Endothelial cell of umbilical vein (primary cell): Measurements from ENCODE around the gene IRF5. TPM values are rescaled to one million over a fixed set of nuclear protein-coding genes. Genes with fewer than 3 reads are reported as not detected.

Experiments
- BruUV-seq: library from RNA; stranded (reverse); fragments of 400-500 nt; replicated peaks from 2 replicates; lab custom pipeline; 2021; lab: Mats Ljungman, UMichigan
- CTCF ChIA-PET: fragments of 300-600, 350-600 bp; sonication (Branson Sonifier 250); formaldehyde crosslinking; loops from one replicate; lab custom pipeline; 2021; ENCODE audit warnings: antibody characterized with exemption, inconsistent platforms; lab: Charles Lee
- POLR2A ChIA-PET: fragments of 300-600, 350-600 bp; sonication (Branson Sonifier 250); formaldehyde crosslinking; loops from one replicate; lab custom pipeline; 2021; ENCODE audit warnings: antibody characterized with exemption, inconsistent platforms; lab: Charles Lee
- DNase-seq: peaks from one replicate; pipeline ENCODE4 v3.0.0-alpha.2; 2011; ENCODE audit warnings: low read depth, low spot score
- FAIRE-seq: peaks from 2 replicates; lab custom pipeline; 2011; peaks lifted over from hg19 to GRCh38; lab: Jason Lieb, UNC
- H2AFZ ChIP-seq: 2 replicates; pipeline ENCODE4 v1.6.0; 2012; ENCODE audit warnings: low read depth, low read length, control low read depth, inconsistent platforms
- H3K27ac ChIP-seq: 2 replicates; pipeline ENCODE4 v1.5.1; 2011; ENCODE audit warnings: low read depth, mild to moderate bottlenecking, control low read depth, low read length, moderate library complexity; ENCODE audit not compliant: insufficient read depth
- H3K27me3 ChIP-seq, 2 experiments: 2 replicates each; pipeline versions ENCODE4 v1.6.0 to v1.6.1; 2011; ENCODE audit warnings: low read length in 2 of 2, mixed read lengths in 1 of 2; ENCODE audit not compliant: control insufficient read depth in 2 of 2, insufficient read depth in 2 of 2
- H3K36me3 ChIP-seq, 2 experiments: 2 replicates in 1 of 2; 3 replicates in 1 of 2; pipeline ENCODE4 v1.5.1; 2011; ENCODE audit warnings: low read length in 2 of 2, mild to moderate bottlenecking in 1 of 2, moderate library complexity in 1 of 2; ENCODE audit not compliant: control insufficient read depth in 2 of 2, insufficient read depth in 2 of 2; ENCODE audit errors: extremely low read depth in 1 of 2
- H3K4me1 ChIP-seq: 3 replicates; pipeline ENCODE4 v1.5.1; 2011; ENCODE audit warnings: mild to moderate bottlenecking, low read length; ENCODE audit not compliant: control insufficient read depth, insufficient read depth; ENCODE audit errors: extremely low read depth
- H3K4me2 ChIP-seq: 2 replicates; pipeline ENCODE4 v1.6.1; 2011; ENCODE audit warnings: low read length, control low read depth, mixed read lengths; ENCODE audit not compliant: insufficient read depth
- H3K4me3 ChIP-seq, 3 experiments: fragments of 200-600 bp in 1 of 3; sonication (generic), shearing (Covaris generic) in 1 of 3; replicated peaks in 1 of 3; 2 replicates each; pipeline ENCODE4 v1.5.1; 2011 to 2016; ENCODE audit warnings: control low read depth in 3 of 3, low read length in 3 of 3, mild to moderate bottlenecking in 2 of 3, inconsistent platforms in 1 of 3, low read depth in 1 of 3, moderate library complexity in 1 of 3; ENCODE audit not compliant: insufficient read depth in 1 of 3
- H3K79me2 ChIP-seq: 2 replicates; pipeline ENCODE4 v1.6.0; 2012; ENCODE audit warnings: low read length, inconsistent platforms; ENCODE audit not compliant: control insufficient read depth, insufficient read depth
- H3K9ac ChIP-seq: replicated peaks from 2 replicates; pipeline ENCODE3; 2011; ENCODE audit warnings: low read length, control low read depth; ENCODE audit not compliant: insufficient read depth; ENCODE audit errors: extremely low read depth
- H3K9me1 ChIP-seq: replicated peaks from 3 replicates; pipeline ENCODE4 v1.6.0; 2011; ENCODE audit warnings: mild to moderate bottlenecking, low read length; ENCODE audit not compliant: control insufficient read depth, insufficient read depth; ENCODE audit errors: extremely low read depth
- H3K9me3 ChIP-seq: replicated peaks from 2 replicates; pipeline ENCODE4 v1.5.1; 2012; ENCODE audit warnings: low read length, inconsistent platforms; ENCODE audit not compliant: control insufficient read depth, insufficient read depth
- H4K20me1 ChIP-seq: replicated peaks from 2 replicates; pipeline ENCODE3; 2011; ENCODE audit warnings: mild to moderate bottlenecking, low read length; ENCODE audit not compliant: control insufficient read depth, insufficient read depth; ENCODE audit errors: extremely low read depth
- EZH2 ChIP-seq: IDR thresholded peaks from 2 replicates; pipeline ENCODE4 v1.6.1; 2012; ENCODE audit warnings: borderline replicate concordance, low read depth, mild to moderate bottlenecking, moderate library complexity, low read length, inconsistent platforms; ENCODE audit not compliant: severe bottlenecking
- FOS ChIP-seq: IDR thresholded peaks from 2 replicates; pipeline ENCODE4 v1.6.1; 2011; ENCODE audit warnings: mild to moderate bottlenecking, low read length, moderate library complexity, borderline replicate concordance; ENCODE audit not compliant: insufficient read depth
- GATA2 ChIP-seq: IDR thresholded peaks from 2 replicates; pipeline ENCODE4 v1.7.0; 2011; ENCODE audit warnings: low read depth, mild to moderate bottlenecking, moderate library complexity, mixed read lengths, low read length; ENCODE audit not compliant: insufficient read length, insufficient read depth
- JUN ChIP-seq: IDR thresholded peaks from 2 replicates; pipeline ENCODE4 v1.6.1; 2011; ENCODE audit warnings: borderline replicate concordance, low read depth; ENCODE audit not compliant: insufficient read length, insufficient read depth
- MYC ChIP-seq: IDR thresholded peaks from one replicate; pipeline ENCODE4 v1.6.1; 2011; ENCODE audit warnings: mild to moderate bottlenecking, low read depth, low read length
- POLR2A ChIP-seq: IDR thresholded peaks from 2 replicates; pipeline ENCODE4 v1.6.1; 2012; ENCODE audit warnings: low read depth, mild to moderate bottlenecking, control low read depth, low read length
- POLR2AphosphoS5 ChIP-seq: IDR thresholded peaks from 2 replicates; pipeline ENCODE4 v1.6.1; 2012; ENCODE audit warnings: low read depth, mild to moderate bottlenecking, control low read depth, low read length, moderate library complexity; ENCODE audit not compliant: insufficient read depth
- dilution Hi-C: fragments of 300-500 bp; cut with MboI; formaldehyde crosslinking; loops from one replicate; pipeline ENCODE4 v1.15.0; 2019; ENCODE audit warnings: low sequenced_read_pairs; ENCODE audit not compliant: extremely low pct_ligation_motif_present
- intact Hi-C: fragments of 100-400 bp; cut with micrococcal nuclease; formaldehyde crosslinking; loops from one replicate; pipeline ENCODE4 v1.10.0; 2022
- polyA plus RNA-seq, 4 experiments: library from polyadenylated mRNA; depleted of rRNA in 3 of 4; stranded (reverse) in 3 of 4; unstranded in 1 of 4; fragments of >200 nt; gene quantifications; 2 replicates each; pipeline versions ENCODE4 v1.2.1 to v1.2.3, GENCODE V29; 2011 to 2012; ENCODE audit warnings: missing spikeins in 1 of 4
- total RNA-seq: library from RNA; stranded (reverse); gene quantifications from 2 replicates; pipeline ENCODE4 v1.2.3, GENCODE V29; 2021
- TF ChIP-seq, protein P1 (sequence below): IDR thresholded peaks from 2 replicates; pipeline ENCODE4 v1.6.1; 2011; ENCODE audit not compliant: insufficient read depth, insufficient read length
- TF ChIP-seq, protein P2 (sequence below), 2 donors: IDR thresholded peaks; 1 replicate in 1 of 2; 2 replicates in 1 of 2; pipeline ENCODE4 v1.5.1; 2011; ENCODE audit warnings: low read length in 2 of 2, mild to moderate bottlenecking in 2 of 2, moderate library complexity in 2 of 2, control low read depth in 1 of 2, inconsistent platforms in 1 of 2, low read depth in 1 of 2; ENCODE audit not compliant: insufficient read depth in 1 of 2; ENCODE audit errors: extremely low read depth in 1 of 2

The IRF5 gene
- total and polyA plus RNA-seq, 2 donors (not counting 3 experiments of a cell fraction or from before 2014, with no cell fraction given), result 0.31 to 0.36 TPM

DNA sequence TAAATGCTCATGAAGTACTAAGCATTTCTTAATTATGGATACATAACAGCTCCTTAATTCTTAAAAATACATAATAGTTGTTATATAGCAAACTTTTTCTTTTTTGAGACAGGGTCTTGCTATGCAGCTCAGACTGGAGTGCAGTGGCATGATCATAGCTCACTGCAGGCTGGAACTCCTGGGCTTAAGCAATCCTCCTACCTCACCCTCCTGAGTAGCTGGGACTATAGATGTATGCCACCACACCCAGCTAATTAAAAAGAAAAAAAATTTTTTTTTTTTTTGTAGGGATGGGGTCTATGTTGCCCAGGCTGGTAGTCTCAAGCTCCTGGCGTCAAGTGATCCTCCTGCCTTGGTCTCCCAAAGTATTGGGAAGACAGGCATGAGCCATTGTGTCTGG is 30.9 kb downstream of the IRF5 start:
- CTCF ChIA-PET, result interaction anchor here (0.6 to 1.5 kb wide), 3 partner anchors 9 to 123 kb away, joined by 3 to 5 read pairs (median 4); no protein-coding TSS in a partner anchor

More for the DNA sequence above, 30.9 kb downstream of the IRF5 start:
- H3K4me2 ChIP-seq, result no peak overlapping the region
- no peaks in the 10 kb centered on the region for H3K9me1 ChIP-seq
- POLR2A ChIA-PET, result no interaction called here
- no peak for TF ChIP-seq POLR2A
- no peak for TF ChIP-seq EZH2
- TF ChIP-seq, protein P1, sequence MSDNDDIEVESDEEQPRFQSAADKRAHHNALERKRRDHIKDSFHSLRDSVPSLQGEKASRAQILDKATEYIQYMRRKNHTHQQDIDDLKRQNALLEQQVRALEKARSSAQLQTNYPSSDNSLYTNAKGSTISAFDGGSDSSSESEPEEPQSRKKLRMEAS, result no peak
- no peak for TF ChIP-seq GATA2
- no peak for TF ChIP-seq MYC
- TF ChIP-seq JUN, result no peak
- no peak for TF ChIP-seq FOS
- TF ChIP-seq, protein P2, sequence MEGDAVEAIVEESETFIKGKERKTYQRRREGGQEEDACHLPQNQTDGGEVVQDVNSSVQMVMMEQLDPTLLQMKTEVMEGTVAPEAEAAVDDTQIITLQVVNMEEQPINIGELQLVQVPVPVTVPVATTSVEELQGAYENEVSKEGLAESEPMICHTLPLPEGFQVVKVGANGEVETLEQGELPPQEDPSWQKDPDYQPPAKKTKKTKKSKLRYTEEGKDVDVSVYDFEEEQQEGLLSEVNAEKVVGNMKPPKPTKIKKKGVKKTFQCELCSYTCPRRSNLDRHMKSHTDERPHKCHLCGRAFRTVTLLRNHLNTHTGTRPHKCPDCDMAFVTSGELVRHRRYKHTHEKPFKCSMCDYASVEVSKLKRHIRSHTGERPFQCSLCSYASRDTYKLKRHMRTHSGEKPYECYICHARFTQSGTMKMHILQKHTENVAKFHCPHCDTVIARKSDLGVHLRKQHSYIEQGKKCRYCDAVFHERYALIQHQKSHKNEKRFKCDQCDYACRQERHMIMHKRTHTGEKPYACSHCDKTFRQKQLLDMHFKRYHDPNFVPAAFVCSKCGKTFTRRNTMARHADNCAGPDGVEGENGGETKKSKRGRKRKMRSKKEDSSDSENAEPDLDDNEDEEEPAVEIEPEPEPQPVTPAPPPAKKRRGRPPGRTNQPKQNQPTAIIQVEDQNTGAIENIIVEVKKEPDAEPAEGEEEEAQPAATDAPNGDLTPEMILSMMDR (IDR thresholded peaks at IDR 0.05; ENCODE audit: extremely low read depth in 1 of 2, insufficient read depth in 1 of 2, low read depth in 1 of 2, low read length in 2 of 2), result no peak
- TF ChIP-seq POLR2AphosphoS5, result no peak
- BruUV-seq, result no TSS peak
- no peak overlapping the region for H3K9ac ChIP-seq
- no peak overlapping the region for H3K27ac ChIP-seq
- no peaks in the 10 kb centered on the region for H3K9me3 ChIP-seq
- no peaks in the 10 kb centered on the region for H3K27me3 ChIP-seq
- H3K79me2 ChIP-seq, result no peaks in the 10 kb centered on the region
- no peak overlapping the region for H3K4me3 ChIP-seq
- dilution Hi-C loops, result no loop called here
- intact Hi-C loops, result no loop called here
- peaks cover 15 to 16% of the 10 kb centered on the region in 2 experiments for H3K36me3 ChIP-seq
- FAIRE-seq (no peak), DNase-seq (no peak)
- H4K20me1 ChIP-seq, result no peaks in the 10 kb centered on the region
- H2AFZ ChIP-seq, result no peak overlapping the region
- H3K4me1 ChIP-seq, result no peaks in the 10 kb centered on the region
